Activated T-helper 1 cell treated with anti-CD3 and anti-CD28 coated beads, Interleukin-12 subunit alpha, Interleukin-12 subunit beta, Interleukin-2, Interleukin-4 antibody, amounts not matched to agents 30 ng/mL and 10 ng/mL and 1 ng/mL, durations not matched to agents 14 hours and 24 hours and 36 hours (primary cell): Measurements from ENCODE around the gene ERN2. TPM values are rescaled to one million over a fixed set of nuclear protein-coding genes. Genes with fewer than 3 reads are reported as not detected.

Experiments used
- DNase-seq: peaks from one replicate; pipeline ENCODE4 v3.0.0; 2021; ENCODE audit warnings: low spot score
- H3K27ac Mint-ChIP-seq: one replicate; pipeline ENCODE4 v1.8.0; 2021; ENCODE audit warnings: mild to moderate bottlenecking, mixed read lengths
- H3K27me3 Mint-ChIP-seq: one replicate; pipeline ENCODE4 v1.8.0; 2022; ENCODE audit warnings: mild to moderate bottlenecking, moderate library complexity, mixed read lengths; ENCODE audit not compliant: insufficient read depth
- H3K36me3 Mint-ChIP-seq: one replicate; pipeline ENCODE4 v1.8.0; 2021; ENCODE audit warnings: low read depth, mixed read lengths
- H3K4me1 Mint-ChIP-seq: one replicate; pipeline ENCODE4 v1.8.0; 2021; ENCODE audit warnings: low read depth, mixed read lengths
- H3K4me3 Mint-ChIP-seq: one replicate; pipeline ENCODE4 v1.8.0; 2021; ENCODE audit warnings: mild to moderate bottlenecking, moderate library complexity, mixed read lengths
- H3K9me3 Mint-ChIP-seq: one replicate; pipeline ENCODE4 v1.8.0; 2021; ENCODE audit warnings: mixed read lengths
- intact Hi-C: fragments of 100-400 bp; cut with micrococcal nuclease; formaldehyde crosslinking; loops from one replicate; pipeline ENCODE4 v1.15.1; 2024
- total RNA-seq: library from RNA; stranded (reverse); gene quantifications from 2 replicates; pipeline ENCODE4 v1.2.3, GENCODE V29; 2022

Gene ERN2
- total RNA-seq, 1 donor from 2014 or later: not detected

DNA sequence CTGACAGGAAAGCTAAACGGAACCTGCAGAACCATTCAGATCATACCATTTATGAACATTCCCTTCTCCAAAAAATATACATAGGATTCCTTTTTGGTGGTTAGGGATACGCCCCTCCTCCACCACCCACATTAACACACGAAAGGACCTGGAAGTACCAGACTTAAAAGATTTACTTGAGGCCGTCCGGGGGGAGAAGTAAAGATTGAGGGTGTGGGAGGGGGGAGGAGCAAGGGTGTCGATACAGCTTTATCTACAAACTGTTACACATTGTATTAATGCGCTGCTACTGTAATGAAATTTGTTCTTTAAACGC is 72.4 kb downstream of the ERN2 start:
- Mint-ChIP-seq H3K4me1 (peaks cover 31% of the 10 kb centered on the region), H3K27ac (peak overlapping the region; percentile 97), H3K27me3 (no peaks in the 10 kb centered on the region), H3K36me3 (peaks cover 27% of the 10 kb centered on the region), H3K4me3 (peak overlapping the region; percentile 98), H3K9me3 (no peaks in the 10 kb centered on the region)
- intact Hi-C loops: loop anchor here (2.0 kb wide), 1 partner anchor 136 kb away; no protein-coding TSS in a partner anchor
- DNase-seq: no peak

Other genes starting within 250 kb of the ERN2 start
- 106 and 112 TPM in 2 replicates for gene GGA2, start 202.7 kb downstream of the ERN2 start, total RNA-seq
- 27.8 and 29.9 TPM in 2 replicates for gene EARS2, start 155.9 kb downstream of the ERN2 start, total RNA-seq
- gene UBFD1, start 155.5 kb downstream of the ERN2 start, total RNA-seq: 54.9 and 55.0 TPM in 2 replicates
- 146 and 148 TPM in 2 replicates for gene NDUFAB1, start 116.9 kb downstream of the ERN2 start, total RNA-seq
- 34.4 and 36.2 TPM in 2 replicates for gene PALB2, start 71.9 kb downstream of the ERN2 start, total RNA-seq
- gene DCTN5, start 71.8 kb downstream of the ERN2 start, total RNA-seq: 102 and 105 TPM in 2 replicates
- gene PLK1, start 34.3 kb downstream of the ERN2 start, total RNA-seq: 45.2 and 54.7 TPM in 2 replicates
- gene CHP2, start 41.8 kb upstream of the ERN2 start, total RNA-seq: not detected in 2 replicates
- 100 and 109 TPM in 2 replicates for gene PRKCB, start 122.8 kb upstream of the ERN2 start, total RNA-seq